ENCODE results near the gene CASQ1.

The CASQ1 gene

DNA sequence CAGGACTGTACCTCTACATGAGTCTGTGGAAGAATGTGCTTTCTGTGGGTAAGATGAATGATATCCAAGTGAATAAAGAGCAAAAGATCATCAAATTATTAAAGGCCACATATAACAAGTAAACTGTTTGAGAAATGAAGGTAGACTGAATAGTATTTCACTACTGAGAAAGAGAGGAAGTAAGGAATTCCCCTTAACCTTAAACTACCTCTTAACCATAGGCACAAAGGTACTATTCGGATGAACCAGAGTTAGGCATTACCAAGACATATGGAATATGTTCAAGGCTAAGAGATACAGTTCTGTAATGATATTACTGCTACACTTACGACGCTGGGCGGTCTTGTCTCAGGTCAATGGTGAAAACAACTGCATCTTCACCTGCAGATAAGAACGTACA lies 46.4 kb downstream of the CASQ1 start:
- H3K27ac Mint-ChIP-seq = no peak overlapping the region

DNA sequence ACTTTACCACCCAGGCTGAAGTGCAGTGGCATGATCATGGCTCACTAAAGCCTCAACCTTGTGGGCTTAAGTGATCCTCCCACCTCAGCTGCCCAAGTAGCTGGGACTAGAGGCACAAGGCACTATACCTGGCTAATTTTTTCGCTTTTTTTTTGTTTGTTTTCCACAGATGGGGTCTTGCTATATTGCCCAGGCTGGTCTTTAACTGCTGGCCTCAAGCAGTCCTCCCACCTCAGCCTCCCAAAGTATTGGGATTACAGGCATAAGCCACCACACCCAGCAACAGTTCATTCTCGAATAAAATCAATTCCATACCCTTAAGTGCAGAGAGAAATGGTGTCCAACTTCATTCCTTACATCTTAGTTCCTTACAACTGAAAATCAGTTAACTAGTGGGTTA lies 47.2 kb downstream of the CASQ1 start:
- Mint-ChIP-seq H3K4me1 (ENCODE audit: low read depth) (peaks cover 8% of the 10 kb centered on the region), H3K4me3 (no peak overlapping the region), H3K27ac (no peak overlapping the region), H3K27me3 (ENCODE audit: low read depth) (no peaks in the 10 kb centered on the region), H3K9me3 (no peaks in the 10 kb centered on the region), H3K36me3 (ENCODE audit: low read depth) (peaks cover 39% of the 10 kb centered on the region)
- DNase-seq (ENCODE audit: low spot score) = no peak

More for the DNA sequence above, 46.4 kb downstream of the CASQ1 start:
- Mint-ChIP-seq H3K27me3 (ENCODE audit: low read depth) (no peaks in the 10 kb centered on the region), H3K4me3 (no peak overlapping the region), H3K4me1 (ENCODE audit: low read depth) (peaks cover 8% of the 10 kb centered on the region), H3K36me3 (ENCODE audit: low read depth) (peaks cover 39% of the 10 kb centered on the region), H3K9me3 (no peaks in the 10 kb centered on the region)
- DNase-seq (ENCODE audit: low spot score) = no peak

DNA sequence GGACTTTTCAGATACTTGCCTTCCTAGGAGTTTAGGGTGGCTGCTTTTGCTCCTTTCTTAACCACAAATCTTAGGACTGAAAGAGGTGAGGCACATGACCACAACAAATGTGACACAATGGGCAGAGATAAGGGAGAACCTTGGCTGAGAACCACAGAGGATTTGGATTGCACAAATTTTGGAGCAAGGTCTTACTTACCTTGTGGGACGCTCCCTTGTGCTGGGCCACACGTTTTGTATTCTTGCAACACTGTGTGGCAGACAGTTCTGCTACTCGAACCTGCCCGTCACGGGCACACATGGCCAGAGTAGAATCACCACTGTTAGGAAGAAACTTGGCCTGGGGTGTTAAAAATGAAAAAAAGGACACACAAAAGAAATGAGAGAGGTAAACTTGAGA lies 48.0 kb downstream of the CASQ1 start:
- Mint-ChIP-seq H3K4me1 (ENCODE audit: low read depth) (peaks cover 8% of the 10 kb centered on the region), H3K9me3 (no peaks in the 10 kb centered on the region), H3K36me3 (ENCODE audit: low read depth) (peaks cover 37% of the 10 kb centered on the region), H3K27ac (no peak overlapping the region), H3K27me3 (ENCODE audit: low read depth) (no peaks in the 10 kb centered on the region), H3K4me3 (no peak overlapping the region)
- DNase-seq (ENCODE audit: low spot score) = no peak

DNA sequence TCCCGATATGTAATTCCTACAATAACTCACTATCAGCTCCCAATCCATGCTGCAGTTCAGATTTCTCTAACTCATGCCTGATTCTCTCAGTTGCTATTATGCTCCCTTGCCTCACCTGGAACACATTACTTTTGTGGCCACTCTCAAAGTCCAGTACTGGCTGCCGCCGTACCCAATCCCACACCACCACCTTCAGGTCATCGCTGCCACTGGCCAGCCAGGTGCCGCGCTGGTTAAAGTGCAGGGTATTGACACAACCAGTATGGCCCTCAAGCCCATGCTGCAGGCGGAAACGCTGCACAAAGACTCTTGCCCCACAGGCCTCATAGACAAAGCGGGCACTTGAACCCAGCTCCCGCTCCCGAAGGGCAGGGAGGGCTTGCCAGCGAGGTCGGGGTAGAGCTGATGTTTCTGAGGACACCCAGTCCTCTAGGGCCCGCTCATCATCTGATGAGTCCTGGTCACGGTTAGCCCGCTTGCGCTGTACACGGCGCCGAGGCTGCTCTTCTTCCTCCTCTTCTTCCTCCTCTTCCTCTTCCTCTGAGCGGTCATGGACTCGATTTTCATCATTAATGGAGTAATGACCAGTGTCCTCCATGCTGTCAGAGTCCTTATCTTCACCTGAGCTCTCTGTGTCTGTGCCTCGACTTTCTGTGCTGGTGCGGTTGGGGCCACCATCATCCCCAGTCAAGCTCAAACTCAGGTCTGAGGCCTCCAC lies 49.4 kb downstream of the CASQ1 start:
- peaks cover 34% of the 10 kb centered on the region for H3K36me3 Mint-ChIP-seq (ENCODE audit: low read depth)
- no peak overlapping the region for H3K4me3 Mint-ChIP-seq
- no peaks in the 10 kb centered on the region for H3K9me3 Mint-ChIP-seq
- DNase-seq (ENCODE audit: low spot score) = no peak
- H3K27me3 Mint-ChIP-seq (ENCODE audit: low read depth) = no peaks in the 10 kb centered on the region
- H3K27ac Mint-ChIP-seq = no peak overlapping the region
- peaks cover 3% of the 10 kb centered on the region for H3K4me1 Mint-ChIP-seq (ENCODE audit: low read depth)

DNA sequence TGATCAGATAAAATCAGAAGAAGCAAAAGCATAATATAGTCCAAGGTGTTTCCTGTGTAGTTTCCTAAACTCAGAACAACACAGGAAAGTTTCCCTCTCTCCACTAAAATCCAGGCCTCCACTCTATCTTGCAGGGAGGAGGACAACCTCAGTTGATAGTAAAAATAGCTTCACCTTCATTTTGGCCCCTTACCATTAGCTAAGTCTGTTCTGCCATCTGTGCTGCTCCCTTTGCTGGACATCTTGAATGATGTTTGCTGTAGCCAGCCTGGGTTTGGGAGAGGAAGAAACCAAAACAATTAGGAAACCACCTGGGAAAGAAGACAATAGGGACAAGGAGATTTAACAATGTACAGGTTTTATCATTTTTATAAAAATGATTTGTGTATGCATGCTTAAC lies 53.4 kb downstream of the CASQ1 start:
- Mint-ChIP-seq H3K4me3 (no peak overlapping the region), H3K9me3 (no peaks in the 10 kb centered on the region), H3K36me3 (ENCODE audit: low read depth) (peaks cover 24% of the 10 kb centered on the region), H3K27me3 (ENCODE audit: low read depth) (no peaks in the 10 kb centered on the region), H3K4me1 (ENCODE audit: low read depth) (peaks cover 2% of the 10 kb centered on the region), H3K27ac (no peak overlapping the region)
- no peak for DNase-seq (ENCODE audit: low spot score)

DNA sequence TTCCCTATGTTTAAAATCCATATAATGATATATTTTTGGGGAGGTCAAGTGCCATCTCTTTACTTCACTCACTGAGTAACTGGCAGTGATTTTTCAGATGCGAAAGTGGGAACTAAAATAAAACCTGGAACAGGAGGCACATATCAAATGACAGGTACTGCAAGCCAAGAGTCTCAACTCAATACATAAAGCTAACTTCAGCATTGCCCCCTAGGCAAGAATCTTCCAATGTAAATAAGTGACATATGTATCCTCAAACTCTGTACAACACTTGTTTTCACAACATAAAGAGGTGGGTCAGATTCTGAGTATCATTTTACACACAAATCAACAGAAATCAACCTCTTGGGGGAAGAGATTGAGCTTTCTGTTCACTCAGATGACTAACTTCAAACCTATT lies 53.8 kb downstream of the CASQ1 start:
- Mint-ChIP-seq H3K27ac (no peak overlapping the region), H3K36me3 (ENCODE audit: low read depth) (peaks cover 20% of the 10 kb centered on the region)

DNA sequence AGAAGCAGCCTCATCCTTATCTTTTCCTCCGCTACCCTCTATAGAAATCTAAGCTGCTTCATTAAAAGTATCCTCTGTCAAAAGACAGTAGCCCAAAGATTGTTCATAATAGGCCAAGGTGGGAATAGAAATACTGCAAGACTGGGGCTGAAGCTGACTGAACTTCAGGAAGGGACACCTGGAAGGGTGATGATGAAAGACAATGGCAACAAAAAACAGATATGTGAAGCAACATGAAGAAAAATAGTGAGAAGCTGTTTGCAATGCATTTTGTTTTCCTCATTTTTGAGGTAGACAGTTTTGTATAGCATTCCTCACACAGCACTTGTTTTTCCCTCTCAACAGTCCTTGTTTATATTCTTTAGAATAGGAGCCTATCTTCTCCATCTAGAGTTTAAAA lies 55.1 kb downstream of the CASQ1 start:
- Mint-ChIP-seq H3K27me3 (ENCODE audit: low read depth) (no peaks in the 10 kb centered on the region), H3K9me3 (no peaks in the 10 kb centered on the region), H3K4me3 (no peak overlapping the region), H3K36me3 (ENCODE audit: low read depth) (peaks cover 11% of the 10 kb centered on the region), H3K4me1 (ENCODE audit: low read depth) (no peaks in the 10 kb centered on the region), H3K27ac (peak overlapping the region; percentile 62)
- DNase-seq (ENCODE audit: low spot score) = no peak

More for the DNA sequence above, 53.8 kb downstream of the CASQ1 start:
- Mint-ChIP-seq H3K27me3 (ENCODE audit: low read depth) (no peaks in the 10 kb centered on the region), H3K4me1 (ENCODE audit: low read depth) (peaks cover 2% of the 10 kb centered on the region), H3K9me3 (no peaks in the 10 kb centered on the region), H3K4me3 (no peak overlapping the region)
- no peak for DNase-seq (ENCODE audit: low spot score)

DNA sequence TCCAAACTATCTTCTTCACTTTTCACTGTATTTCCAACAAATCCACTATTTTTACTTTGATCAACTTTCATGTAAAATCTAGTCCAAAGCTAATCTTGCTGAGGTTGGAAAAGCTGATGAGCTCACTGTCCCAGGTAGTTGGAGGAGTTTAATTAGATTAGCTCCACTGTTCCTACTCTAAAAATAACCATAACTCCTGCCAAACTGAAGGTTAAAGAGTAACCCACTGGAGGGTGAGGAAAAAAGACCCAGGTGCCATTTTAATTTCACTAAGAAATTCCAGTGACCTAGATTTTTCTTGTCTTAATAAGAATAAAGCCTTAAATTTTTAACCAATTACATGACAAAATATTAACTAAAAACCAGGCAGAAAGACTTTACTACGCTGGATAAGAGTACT lies 56.7 kb downstream of the CASQ1 start:
- Mint-ChIP-seq H3K27ac (no peak overlapping the region), H3K4me1 (ENCODE audit: low read depth) (peaks cover 2% of the 10 kb centered on the region), H3K9me3 (no peaks in the 10 kb centered on the region), H3K4me3 (no peak overlapping the region), H3K36me3 (ENCODE audit: low read depth) (peaks cover 11% of the 10 kb centered on the region), H3K27me3 (ENCODE audit: low read depth) (no peaks in the 10 kb centered on the region)
- DNase-seq (ENCODE audit: low spot score) = no peak

DNA sequence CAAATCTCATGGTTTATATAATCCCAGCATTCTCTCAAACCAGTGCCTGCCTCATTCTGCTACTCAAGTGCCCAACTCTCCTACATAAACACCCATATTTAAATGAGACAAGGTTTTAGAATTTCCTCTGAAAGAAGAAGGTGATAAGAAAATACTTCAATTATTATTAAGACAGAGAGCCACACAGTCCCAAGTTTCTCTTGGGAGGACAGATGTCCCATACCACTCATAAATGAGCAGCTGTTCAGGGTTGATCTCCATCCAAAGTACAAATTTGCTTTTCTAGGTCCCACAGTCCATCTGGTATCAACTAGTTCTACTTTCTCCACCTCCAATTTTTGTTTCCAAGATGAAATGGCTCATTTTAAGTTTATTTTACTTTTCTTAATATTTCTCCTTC lies 60.6 kb downstream of the CASQ1 start:
- H3K4me3 Mint-ChIP-seq = no peak overlapping the region
- no peak overlapping the region for H3K27ac Mint-ChIP-seq

More for the DNA sequence above, 60.6 kb downstream of the CASQ1 start:
- H3K27me3 Mint-ChIP-seq (ENCODE audit: low read depth) = no peaks in the 10 kb centered on the region
- no peak for DNase-seq (ENCODE audit: low spot score)
- no peaks in the 10 kb centered on the region for H3K9me3 Mint-ChIP-seq
- H3K36me3 Mint-ChIP-seq (ENCODE audit: low read depth) = peaks cover 11% of the 10 kb centered on the region
- H3K4me1 Mint-ChIP-seq (ENCODE audit: low read depth) = peaks cover 5% of the 10 kb centered on the region
